ENCODE measurements around the gene ITGBL1. TPM values are rescaled to one million over a fixed set of nuclear protein-coding genes. Genes with fewer than 3 reads are reported as not detected.

ITGBL1 gene
- total RNA-seq, 2 experiments from 2014 or later, result not detected

GRCh38 chr13:101584331-101584730 lies 131.9 kb downstream of the ITGBL1 start:
- CTCF ChIA-PET (ENCODE audit: unreplicated experiment), result no interaction called here
- H3K4me1 ChIP-seq (ENCODE audit: insufficient read depth, low read length, poor library complexity, severe bottlenecking), result no peaks in the 10 kb centered on the region

GRCh38 chr13:101590479-101590878 lies 138.0 kb downstream of the ITGBL1 start:
- no peak overlapping the region for H3K4me3 ChIP-seq (ENCODE audit: low read depth, low read length, poor library complexity, severe bottlenecking)
- no peak for DNase-seq (ENCODE audit: low spot score)
- no peaks in the 10 kb centered on the region for H3K36me3 ChIP-seq (ENCODE audit: insufficient read depth, low read length)
- no TSS peak for BruUV-seq (replicated peaks)
- H3K9me2 ChIP-seq (ENCODE audit: insufficient read depth, low read length), result no peaks in the 10 kb centered on the region
- no peak overlapping the region for H2AFZ ChIP-seq (ENCODE audit: low read length)
- no peaks in the 10 kb centered on the region for H3K9me3 ChIP-seq (ENCODE audit: low read length)
- intact Hi-C loops (cut with micrococcal nuclease; ENCODE audit: unreplicated experiment), result no loop called here
- ChIA-PET POLR2A (no interaction called here), CTCF (ENCODE audit: unreplicated experiment) (no interaction called here)
- no peaks in the 10 kb centered on the region for H3K4me1 ChIP-seq (ENCODE audit: insufficient read depth, low read length, poor library complexity, severe bottlenecking)
- no peaks in the 10 kb centered on the region for H4K20me1 ChIP-seq (ENCODE audit: insufficient read depth, low read length)
- no peak overlapping the region for H3K27ac ChIP-seq (ENCODE audit: low read depth, low read length, poor library complexity, severe bottlenecking)
- no peak overlapping the region for H3K4me2 ChIP-seq (ENCODE audit: low read length)
- no peaks in the 10 kb centered on the region for H3K79me2 ChIP-seq (ENCODE audit: insufficient read depth, low read depth, low read length)
- TF ChIP-seq EZH2phosphoT487 (IDR thresholded peaks at IDR 0.05; ENCODE audit: borderline replicate concordance, low read depth, low read length) (no peak), CTCF (conservative IDR thresholded peaks at IDR 0.05; ENCODE audit: low read length) (no peak)

More at GRCh38 chr13:101584331-101584730, 131.9 kb downstream of the ITGBL1 start:
- no peak overlapping the region for H3K27ac ChIP-seq (ENCODE audit: low read depth, low read length, poor library complexity, severe bottlenecking)
- BruUV-seq (replicated peaks), result no TSS peak
- TF ChIP-seq EZH2phosphoT487 (IDR thresholded peaks at IDR 0.05; ENCODE audit: borderline replicate concordance, low read depth, low read length) (no peak), CTCF (conservative IDR thresholded peaks at IDR 0.05; ENCODE audit: low read length) (no peak)
- H3K9me3 ChIP-seq (ENCODE audit: low read length), result no peaks in the 10 kb centered on the region
- no peak overlapping the region for H2AFZ ChIP-seq (ENCODE audit: low read length)
- no peaks in the 10 kb centered on the region for H4K20me1 ChIP-seq (ENCODE audit: insufficient read depth, low read length)
- no peaks in the 10 kb centered on the region for H3K79me2 ChIP-seq (ENCODE audit: insufficient read depth, low read depth, low read length)
- intact Hi-C loops (cut with micrococcal nuclease; ENCODE audit: unreplicated experiment), result no loop called here
- H3K4me2 ChIP-seq (ENCODE audit: low read length), result no peak overlapping the region
- no peaks in the 10 kb centered on the region for H3K36me3 ChIP-seq (ENCODE audit: insufficient read depth, low read length)
- no peak overlapping the region for H3K4me3 ChIP-seq (ENCODE audit: low read depth, low read length, poor library complexity, severe bottlenecking)
- no peaks in the 10 kb centered on the region for H3K9me2 ChIP-seq (ENCODE audit: insufficient read depth, low read length)
- DNase-seq (ENCODE audit: low spot score), result no peak
- POLR2A ChIA-PET, result no interaction called here

GRCh38 chr13:101594936-101595335 lies 142.5 kb downstream of the ITGBL1 start:
- ChIA-PET POLR2A (no interaction called here), CTCF (ENCODE audit: unreplicated experiment) (no interaction called here)
- Histone ChIP-seq H3K4me3 (ENCODE audit: low read depth, low read length, poor library complexity, severe bottlenecking) (no peak overlapping the region), H4K20me1 (ENCODE audit: insufficient read depth, low read length) (no peaks in the 10 kb centered on the region), H3K79me2 (ENCODE audit: insufficient read depth, low read depth, low read length) (no peaks in the 10 kb centered on the region), H2AFZ (ENCODE audit: low read length) (no peak overlapping the region), H3K4me1 (ENCODE audit: insufficient read depth, low read length, poor library complexity, severe bottlenecking) (no peaks in the 10 kb centered on the region), H3K9me2 (ENCODE audit: insufficient read depth, low read length) (no peaks in the 10 kb centered on the region), H3K36me3 (ENCODE audit: insufficient read depth, low read length) (no peaks in the 10 kb centered on the region), H3K27ac (ENCODE audit: low read depth, low read length, poor library complexity, severe bottlenecking) (no peak overlapping the region), H3K9me3 (ENCODE audit: low read length) (no peaks in the 10 kb centered on the region), H3K4me2 (ENCODE audit: low read length) (no peak overlapping the region)
- intact Hi-C loops (cut with micrococcal nuclease; ENCODE audit: unreplicated experiment), result no loop called here
- DNase-seq (ENCODE audit: low spot score), result no peak
- TF ChIP-seq EZH2phosphoT487 (IDR thresholded peaks at IDR 0.05; ENCODE audit: borderline replicate concordance, low read depth, low read length) (no peak), CTCF (conservative IDR thresholded peaks at IDR 0.05; ENCODE audit: low read length) (no peak)
- no TSS peak for BruUV-seq (replicated peaks)
